Endothelial cell of umbilical vein (primary cell): ENCODE results near the gene ARNT2. TPM values are rescaled to one million over a fixed set of nuclear protein-coding genes. Genes with fewer than 3 reads are reported as not detected.

ENCODE experiments used
- BruUV-seq: library from RNA; stranded (reverse); fragments of 400-500 nt; replicated peaks from 2 replicates; lab custom pipeline; 2021; lab: Mats Ljungman, UMichigan
- CTCF ChIA-PET: fragments of 300-600, 350-600 bp; sonication (Branson Sonifier 250); formaldehyde crosslinking; loops from one replicate; lab custom pipeline; 2021; ENCODE audit warnings: antibody characterized with exemption, inconsistent platforms; lab: Charles Lee
- POLR2A ChIA-PET: fragments of 300-600, 350-600 bp; sonication (Branson Sonifier 250); formaldehyde crosslinking; loops from one replicate; lab custom pipeline; 2021; ENCODE audit warnings: antibody characterized with exemption, inconsistent platforms; lab: Charles Lee
- DNase-seq: peaks from one replicate; pipeline ENCODE4 v3.0.0-alpha.2; 2011; ENCODE audit warnings: low read depth, low spot score
- FAIRE-seq: peaks from 2 replicates; lab custom pipeline; 2011; peaks lifted over from hg19 to GRCh38; lab: Jason Lieb, UNC
- H2AFZ ChIP-seq: 2 replicates; pipeline ENCODE4 v1.6.0; 2012; ENCODE audit warnings: low read depth, low read length, control low read depth, inconsistent platforms
- H3K27ac ChIP-seq: 2 replicates; pipeline ENCODE4 v1.5.1; 2011; ENCODE audit warnings: low read depth, mild to moderate bottlenecking, control low read depth, low read length, moderate library complexity; ENCODE audit not compliant: insufficient read depth
- H3K27me3 ChIP-seq, 2 experiments: 2 replicates each; pipeline versions ENCODE4 v1.6.0 to v1.6.1; 2011; ENCODE audit warnings: low read length in 2 of 2, mixed read lengths in 1 of 2; ENCODE audit not compliant: control insufficient read depth in 2 of 2, insufficient read depth in 2 of 2
- H3K36me3 ChIP-seq, 2 experiments: 2 replicates in 1 of 2; 3 replicates in 1 of 2; pipeline ENCODE4 v1.5.1; 2011; ENCODE audit warnings: low read length in 2 of 2, mild to moderate bottlenecking in 1 of 2, moderate library complexity in 1 of 2; ENCODE audit not compliant: control insufficient read depth in 2 of 2, insufficient read depth in 2 of 2; ENCODE audit errors: extremely low read depth in 1 of 2
- H3K4me1 ChIP-seq: 3 replicates; pipeline ENCODE4 v1.5.1; 2011; ENCODE audit warnings: mild to moderate bottlenecking, low read length; ENCODE audit not compliant: control insufficient read depth, insufficient read depth; ENCODE audit errors: extremely low read depth
- H3K4me2 ChIP-seq: 2 replicates; pipeline ENCODE4 v1.6.1; 2011; ENCODE audit warnings: low read length, control low read depth, mixed read lengths; ENCODE audit not compliant: insufficient read depth
- H3K4me3 ChIP-seq, 3 experiments: fragments of 200-600 bp in 1 of 3; sonication (generic), shearing (Covaris generic) in 1 of 3; replicated peaks in 1 of 3; 2 replicates each; pipeline ENCODE4 v1.5.1; 2011 to 2016; ENCODE audit warnings: control low read depth in 3 of 3, low read length in 3 of 3, mild to moderate bottlenecking in 2 of 3, inconsistent platforms in 1 of 3, low read depth in 1 of 3, moderate library complexity in 1 of 3; ENCODE audit not compliant: insufficient read depth in 1 of 3
- H3K79me2 ChIP-seq: 2 replicates; pipeline ENCODE4 v1.6.0; 2012; ENCODE audit warnings: low read length, inconsistent platforms; ENCODE audit not compliant: control insufficient read depth, insufficient read depth
- H3K9ac ChIP-seq: replicated peaks from 2 replicates; pipeline ENCODE3; 2011; ENCODE audit warnings: low read length, control low read depth; ENCODE audit not compliant: insufficient read depth; ENCODE audit errors: extremely low read depth
- H3K9me1 ChIP-seq: replicated peaks from 3 replicates; pipeline ENCODE4 v1.6.0; 2011; ENCODE audit warnings: mild to moderate bottlenecking, low read length; ENCODE audit not compliant: control insufficient read depth, insufficient read depth; ENCODE audit errors: extremely low read depth
- H3K9me3 ChIP-seq: replicated peaks from 2 replicates; pipeline ENCODE4 v1.5.1; 2012; ENCODE audit warnings: low read length, inconsistent platforms; ENCODE audit not compliant: control insufficient read depth, insufficient read depth
- H4K20me1 ChIP-seq: replicated peaks from 2 replicates; pipeline ENCODE3; 2011; ENCODE audit warnings: mild to moderate bottlenecking, low read length; ENCODE audit not compliant: control insufficient read depth, insufficient read depth; ENCODE audit errors: extremely low read depth
- EZH2 ChIP-seq: IDR thresholded peaks from 2 replicates; pipeline ENCODE4 v1.6.1; 2012; ENCODE audit warnings: borderline replicate concordance, low read depth, mild to moderate bottlenecking, moderate library complexity, low read length, inconsistent platforms; ENCODE audit not compliant: severe bottlenecking
- FOS ChIP-seq: IDR thresholded peaks from 2 replicates; pipeline ENCODE4 v1.6.1; 2011; ENCODE audit warnings: mild to moderate bottlenecking, low read length, moderate library complexity, borderline replicate concordance; ENCODE audit not compliant: insufficient read depth
- GATA2 ChIP-seq: IDR thresholded peaks from 2 replicates; pipeline ENCODE4 v1.7.0; 2011; ENCODE audit warnings: low read depth, mild to moderate bottlenecking, moderate library complexity, mixed read lengths, low read length; ENCODE audit not compliant: insufficient read length, insufficient read depth
- JUN ChIP-seq: IDR thresholded peaks from 2 replicates; pipeline ENCODE4 v1.6.1; 2011; ENCODE audit warnings: borderline replicate concordance, low read depth; ENCODE audit not compliant: insufficient read length, insufficient read depth
- MYC ChIP-seq: IDR thresholded peaks from one replicate; pipeline ENCODE4 v1.6.1; 2011; ENCODE audit warnings: mild to moderate bottlenecking, low read depth, low read length
- POLR2A ChIP-seq: IDR thresholded peaks from 2 replicates; pipeline ENCODE4 v1.6.1; 2012; ENCODE audit warnings: low read depth, mild to moderate bottlenecking, control low read depth, low read length
- POLR2AphosphoS5 ChIP-seq: IDR thresholded peaks from 2 replicates; pipeline ENCODE4 v1.6.1; 2012; ENCODE audit warnings: low read depth, mild to moderate bottlenecking, control low read depth, low read length, moderate library complexity; ENCODE audit not compliant: insufficient read depth
- dilution Hi-C: fragments of 300-500 bp; cut with MboI; formaldehyde crosslinking; loops from one replicate; pipeline ENCODE4 v1.15.0; 2019; ENCODE audit warnings: low sequenced_read_pairs; ENCODE audit not compliant: extremely low pct_ligation_motif_present
- intact Hi-C: fragments of 100-400 bp; cut with micrococcal nuclease; formaldehyde crosslinking; loops from one replicate; pipeline ENCODE4 v1.10.0; 2022
- polyA plus RNA-seq, 4 experiments: library from polyadenylated mRNA; depleted of rRNA in 3 of 4; stranded (reverse) in 3 of 4; unstranded in 1 of 4; fragments of >200 nt; gene quantifications; 2 replicates each; pipeline versions ENCODE4 v1.2.1 to v1.2.3, GENCODE V29; 2011 to 2012; ENCODE audit warnings: missing spikeins in 1 of 4
- total RNA-seq: library from RNA; stranded (reverse); gene quantifications from 2 replicates; pipeline ENCODE4 v1.2.3, GENCODE V29; 2021
- TF ChIP-seq, protein P1 (sequence below): IDR thresholded peaks from 2 replicates; pipeline ENCODE4 v1.6.1; 2011; ENCODE audit not compliant: insufficient read depth, insufficient read length
- TF ChIP-seq, protein P2 (sequence below), 2 donors: IDR thresholded peaks; 1 replicate in 1 of 2; 2 replicates in 1 of 2; pipeline ENCODE4 v1.5.1; 2011; ENCODE audit warnings: low read length in 2 of 2, mild to moderate bottlenecking in 2 of 2, moderate library complexity in 2 of 2, control low read depth in 1 of 2, inconsistent platforms in 1 of 2, low read depth in 1 of 2; ENCODE audit not compliant: insufficient read depth in 1 of 2; ENCODE audit errors: extremely low read depth in 1 of 2

Gene ARNT2
- total and polyA plus RNA-seq, 2 donors (not counting 3 experiments of a cell fraction or from before 2014, with no cell fraction given) = 0.03 to 0.20 TPM

GRCh38 chr15:80490431-80490990, 86.3 kb downstream of the ARNT2 start:
- no peak for TF ChIP-seq POLR2AphosphoS5
- no peak for TF ChIP-seq POLR2A
- dilution Hi-C loops (no loop called here), intact Hi-C loops (no loop called here)
- Histone ChIP-seq H3K36me3 (no peaks in the 10 kb centered on the region), H3K27ac (no peak overlapping the region), H4K20me1 (no peaks in the 10 kb centered on the region), H3K79me2 (no peaks in the 10 kb centered on the region), H3K27me3 (no peaks in the 10 kb centered on the region), H3K9me1 (no peaks in the 10 kb centered on the region), H3K9me3 (no peaks in the 10 kb centered on the region), H3K4me2 (no peak overlapping the region), H3K9ac (no peak overlapping the region), H3K4me3 (no peak overlapping the region), H3K4me1 (peaks cover 4% of the 10 kb centered on the region), H2AFZ (no peak overlapping the region)
- ChIA-PET CTCF (no interaction called here), POLR2A (no interaction called here)
- no TSS peak for BruUV-seq
- no peak for DNase-seq
- no peak for FAIRE-seq

GRCh38 chr15:80491163-80491847, 87.1 kb downstream of the ARNT2 start:
- intact Hi-C loops (no loop called here), dilution Hi-C loops (no loop called here)
- no peaks in the 10 kb centered on the region for H3K27me3 ChIP-seq
- CTCF ChIA-PET = no interaction called here
- H3K9ac ChIP-seq = no peak overlapping the region
- no peaks in the 10 kb centered on the region for H3K9me1 ChIP-seq
- DNase-seq (no peak), FAIRE-seq (no peak)
- H3K79me2 ChIP-seq = no peaks in the 10 kb centered on the region
- no peaks in the 10 kb centered on the region for H3K9me3 ChIP-seq
- no peak overlapping the region for H3K4me3 ChIP-seq
- BruUV-seq = no TSS peak
- peaks cover 4% of the 10 kb centered on the region for H3K4me1 ChIP-seq
- H4K20me1 ChIP-seq = no peaks in the 10 kb centered on the region
- POLR2A ChIA-PET = no interaction called here
- no peak overlapping the region for H2AFZ ChIP-seq
- no peaks in the 10 kb centered on the region for H3K36me3 ChIP-seq
- TF ChIP-seq EZH2 (no peak), MYC (no peak), POLR2A (no peak), POLR2AphosphoS5 (no peak), JUN (no peak), GATA2 (no peak), FOS (no peak)
- TF ChIP-seq, protein P1, sequence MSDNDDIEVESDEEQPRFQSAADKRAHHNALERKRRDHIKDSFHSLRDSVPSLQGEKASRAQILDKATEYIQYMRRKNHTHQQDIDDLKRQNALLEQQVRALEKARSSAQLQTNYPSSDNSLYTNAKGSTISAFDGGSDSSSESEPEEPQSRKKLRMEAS = no peak
- TF ChIP-seq, protein P2, sequence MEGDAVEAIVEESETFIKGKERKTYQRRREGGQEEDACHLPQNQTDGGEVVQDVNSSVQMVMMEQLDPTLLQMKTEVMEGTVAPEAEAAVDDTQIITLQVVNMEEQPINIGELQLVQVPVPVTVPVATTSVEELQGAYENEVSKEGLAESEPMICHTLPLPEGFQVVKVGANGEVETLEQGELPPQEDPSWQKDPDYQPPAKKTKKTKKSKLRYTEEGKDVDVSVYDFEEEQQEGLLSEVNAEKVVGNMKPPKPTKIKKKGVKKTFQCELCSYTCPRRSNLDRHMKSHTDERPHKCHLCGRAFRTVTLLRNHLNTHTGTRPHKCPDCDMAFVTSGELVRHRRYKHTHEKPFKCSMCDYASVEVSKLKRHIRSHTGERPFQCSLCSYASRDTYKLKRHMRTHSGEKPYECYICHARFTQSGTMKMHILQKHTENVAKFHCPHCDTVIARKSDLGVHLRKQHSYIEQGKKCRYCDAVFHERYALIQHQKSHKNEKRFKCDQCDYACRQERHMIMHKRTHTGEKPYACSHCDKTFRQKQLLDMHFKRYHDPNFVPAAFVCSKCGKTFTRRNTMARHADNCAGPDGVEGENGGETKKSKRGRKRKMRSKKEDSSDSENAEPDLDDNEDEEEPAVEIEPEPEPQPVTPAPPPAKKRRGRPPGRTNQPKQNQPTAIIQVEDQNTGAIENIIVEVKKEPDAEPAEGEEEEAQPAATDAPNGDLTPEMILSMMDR (IDR thresholded peaks at IDR 0.05; ENCODE audit: extremely low read depth in 1 of 2, insufficient read depth in 1 of 2, low read depth in 1 of 2, low read length in 2 of 2) = no peak
- no peak overlapping the region for H3K27ac ChIP-seq
- no peak overlapping the region for H3K4me2 ChIP-seq
